Stimulated activated CD8-positive, alpha-beta memory T cell treated with anti-CD3 and anti-CD28 coated beads, Interleukin-12 subunit alpha, Interleukin-12 subunit beta, amount 100 ng/mL, for 24 hours (primary cell): ENCODE measurements around the gene MEIS1.

Source experiments
- DNase-seq: peaks from one replicate; pipeline ENCODE4 v3.0.0-alpha.2; 2020; ENCODE audit errors: extremely low read depth

The MEIS1 gene

GRCh38 chr2:66431846-66432587, 2.9 kb upstream of the MEIS1 start:
- DNase-seq, result no peak

DNA sequence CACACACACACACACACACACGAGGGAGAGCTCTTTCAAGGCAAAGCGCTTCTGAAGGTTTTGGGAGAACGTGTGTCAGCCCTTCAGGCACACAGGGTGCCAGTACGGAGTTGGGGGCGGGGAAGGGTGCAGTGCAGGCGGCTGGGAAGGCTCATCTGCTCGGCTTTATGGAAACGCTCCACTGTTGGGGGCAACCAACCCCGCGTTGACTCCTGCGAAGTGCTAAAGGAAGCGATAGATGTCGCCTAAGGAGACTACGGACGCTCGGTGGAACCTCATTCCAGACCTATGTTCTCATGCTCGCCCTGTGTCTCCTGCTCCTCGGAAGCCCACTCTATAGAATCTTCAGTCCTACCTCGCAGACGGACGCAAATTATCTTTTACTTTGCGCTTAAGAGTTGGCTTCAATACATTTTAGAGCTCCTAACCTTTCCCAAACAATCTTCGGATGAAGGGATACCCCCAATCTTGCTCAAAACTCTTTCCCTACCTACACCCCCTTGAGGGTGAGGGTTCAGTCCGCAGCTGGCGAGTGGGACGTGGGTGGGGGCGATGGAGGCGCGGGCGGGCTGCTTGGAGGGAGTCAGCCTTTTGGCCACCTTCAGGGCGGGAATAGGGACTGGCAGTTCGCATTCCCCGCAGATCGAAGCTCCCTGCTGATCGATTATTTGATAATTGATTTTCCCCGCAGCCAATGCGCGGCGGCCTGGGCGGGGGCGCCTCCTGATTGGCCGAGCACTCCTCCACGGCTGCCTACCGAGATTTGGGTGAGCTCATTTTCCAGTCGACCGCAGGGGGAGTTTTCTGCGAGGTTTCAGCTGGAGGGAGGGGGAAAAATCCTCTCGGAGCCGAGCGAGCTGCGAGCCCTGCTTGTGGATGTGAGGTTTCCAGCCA, 1.9 kb upstream of the MEIS1 start:
- DNase-seq, result no peak

DNA sequence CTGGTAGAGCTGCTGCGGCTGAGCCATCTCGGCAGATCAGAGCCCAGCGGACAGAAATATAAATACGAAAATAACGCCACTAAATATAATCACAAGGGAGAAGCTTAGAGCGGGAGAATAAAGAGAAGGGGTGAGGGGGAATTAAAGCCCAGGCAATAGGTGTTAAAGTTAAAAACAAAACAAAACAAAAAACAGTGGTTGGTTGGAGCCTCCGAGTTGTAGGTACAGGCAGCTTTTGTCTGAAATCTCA, 1.3 kb upstream of the MEIS1 start:
- DNase-seq, result no peak

DNA sequence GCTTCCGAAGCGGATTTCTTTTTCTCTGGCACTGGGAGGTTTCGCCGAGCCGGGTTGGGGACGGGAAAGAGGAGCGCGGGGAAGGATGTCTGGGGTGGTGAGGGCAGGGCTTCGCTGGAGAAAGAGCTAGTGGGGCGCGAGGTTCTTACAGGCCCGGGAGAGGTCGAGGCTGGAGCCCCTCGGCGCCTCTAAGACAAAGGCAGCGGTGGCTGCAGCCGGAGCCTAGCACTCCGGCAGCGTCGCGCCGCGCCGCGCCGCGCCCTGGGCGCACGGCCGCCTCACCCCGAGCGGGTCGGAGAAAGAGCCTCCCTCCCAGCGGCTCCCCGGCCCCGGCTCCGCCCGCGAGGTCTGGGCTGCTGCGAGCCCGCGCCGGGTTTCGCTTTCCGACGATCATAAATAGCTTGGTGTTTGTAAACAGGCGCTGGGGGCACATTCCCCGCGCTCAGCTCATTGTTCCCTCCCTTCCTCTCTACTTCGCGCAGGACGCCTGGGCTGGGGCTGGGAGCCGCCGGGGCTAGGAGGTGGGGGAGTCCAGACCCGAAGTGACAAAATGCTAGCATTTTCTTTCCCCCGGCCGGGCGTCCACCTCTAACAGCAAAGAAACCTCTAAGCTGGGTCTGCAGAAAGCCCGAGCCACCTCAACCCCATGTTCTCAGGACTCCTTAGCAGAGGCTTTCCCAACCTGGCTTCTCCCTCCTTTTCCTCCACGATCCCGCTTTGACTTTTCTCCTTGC, 813 bp upstream of the MEIS1 start:
- no peak for DNase-seq

DNA sequence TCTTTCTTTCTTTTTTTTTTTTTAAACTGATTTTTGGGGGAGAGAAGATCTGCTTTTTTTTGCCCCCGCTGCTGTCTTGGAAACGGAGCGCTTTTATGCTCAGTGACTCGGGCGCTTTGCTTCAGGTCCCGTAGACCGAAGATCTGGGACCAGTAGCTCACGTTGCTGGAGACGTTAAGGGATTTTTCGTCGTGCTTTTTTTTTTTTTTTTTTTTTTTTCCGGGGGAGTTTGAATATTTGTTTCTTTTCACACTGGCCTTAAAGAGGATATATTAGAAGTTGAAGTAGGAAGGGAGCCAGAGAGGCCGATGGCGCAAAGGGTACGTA, 587 bp downstream of the MEIS1 start:
- DNase-seq, result no peak

DNA sequence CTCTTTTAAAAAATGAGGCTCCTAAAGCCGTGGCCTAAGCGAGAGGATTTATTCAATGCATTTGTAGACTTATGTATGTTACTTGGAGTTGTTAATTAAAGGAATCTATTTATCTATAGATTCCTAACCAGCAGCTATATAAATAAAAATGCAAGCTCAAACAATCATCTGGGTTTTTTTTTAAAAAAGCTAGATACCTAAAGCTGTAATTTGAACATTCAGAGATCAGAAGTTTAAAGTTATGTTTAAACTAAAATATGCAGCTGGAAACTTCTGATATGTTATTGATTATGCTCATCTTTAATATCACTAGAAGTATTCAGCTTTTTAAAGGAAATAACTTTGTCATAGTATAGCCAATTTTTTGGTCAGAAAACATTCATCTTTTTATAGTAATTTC, 1.0 kb downstream of the MEIS1 start:
- DNase-seq, result no peak

DNA sequence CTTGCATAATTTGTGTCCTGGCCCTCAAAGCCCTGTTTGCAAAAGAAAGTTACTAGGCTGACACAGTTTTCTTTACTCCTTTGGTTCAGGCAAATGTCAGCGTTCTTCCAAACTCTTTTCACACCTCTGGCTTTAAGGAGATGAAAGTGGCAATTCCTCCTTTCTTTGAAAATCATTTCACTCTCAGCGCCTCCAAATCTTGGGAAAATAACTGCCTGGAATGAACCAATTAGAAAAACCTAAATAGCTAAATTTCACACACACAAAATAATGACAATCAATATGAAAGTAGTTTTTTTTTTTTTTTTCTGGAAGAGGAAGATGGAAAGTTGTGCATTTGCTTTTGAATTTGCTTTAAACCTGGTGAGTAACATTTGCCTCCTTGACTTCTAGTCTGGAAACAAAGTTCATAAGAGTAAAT, 1.7 kb downstream of the MEIS1 start:
- DNase-seq, result no peak

GRCh38 chr2:66437109-66437690, 2.3 kb downstream of the MEIS1 start:
- no peak for DNase-seq

GRCh38 chr2:66437691-66438497, 3.0 kb downstream of the MEIS1 start:
- DNase-seq, result no peak

DNA sequence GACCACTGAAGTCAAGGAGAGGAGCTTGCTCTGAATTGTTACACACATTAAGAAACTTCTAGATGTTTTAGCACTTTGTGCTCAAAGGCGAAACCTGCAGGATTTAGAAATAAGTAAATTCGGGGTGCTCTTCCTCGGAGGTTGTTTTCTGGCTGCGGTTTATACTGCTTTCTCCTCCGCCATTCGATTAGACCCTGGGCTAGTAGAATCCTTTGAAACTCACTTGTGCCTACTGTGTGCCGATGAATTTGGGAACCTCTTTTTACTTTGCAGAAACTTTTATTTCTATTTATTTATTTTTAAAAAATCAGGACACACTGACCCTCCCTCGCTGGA, 3.5 kb downstream of the MEIS1 start:
- no peak for DNase-seq

GRCh38 chr2:66438891-66439811, 4.2 kb downstream of the MEIS1 start:
- DNase-seq, result no peak

GRCh38 chr2:66439812-66440542, 5.1 kb downstream of the MEIS1 start:
- no peak for DNase-seq

GRCh38 chr2:66440708-66441497, 6.0 kb downstream of the MEIS1 start:
- DNase-seq, result no peak

GRCh38 chr2:66441581-66442320, 6.8 kb downstream of the MEIS1 start:
- DNase-seq, result no peak

DNA sequence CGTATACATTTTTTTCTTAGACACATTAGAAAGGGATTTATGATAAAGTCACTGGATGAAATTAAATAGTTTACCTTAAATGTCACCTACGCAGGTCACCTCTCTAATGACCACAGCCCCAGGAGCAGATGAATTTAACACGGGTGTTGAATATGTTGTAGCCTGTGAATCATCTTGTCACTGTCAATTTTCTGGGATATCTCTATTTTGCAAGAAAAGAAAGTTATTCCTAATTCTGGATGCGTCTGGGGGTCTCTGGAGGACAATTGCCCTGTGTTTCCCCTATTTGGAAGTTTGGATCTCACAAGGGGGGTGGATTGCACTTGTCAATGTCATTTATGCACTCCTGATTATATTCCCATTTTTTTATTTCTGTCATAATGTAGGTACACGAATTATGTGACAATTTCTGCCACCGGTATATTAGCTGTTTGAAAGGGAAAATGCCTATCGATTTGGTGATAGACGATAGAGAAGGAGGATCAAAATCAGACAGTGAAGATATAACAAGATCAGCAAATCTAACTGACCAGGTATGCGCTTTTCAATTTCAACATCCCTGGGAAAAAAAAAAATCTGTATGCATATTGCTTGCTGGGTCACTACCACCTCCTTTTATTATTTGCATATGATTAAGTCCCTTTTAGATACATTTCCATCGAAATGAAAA, 7.7 kb downstream of the MEIS1 start:
- DNase-seq, result no peak

DNA sequence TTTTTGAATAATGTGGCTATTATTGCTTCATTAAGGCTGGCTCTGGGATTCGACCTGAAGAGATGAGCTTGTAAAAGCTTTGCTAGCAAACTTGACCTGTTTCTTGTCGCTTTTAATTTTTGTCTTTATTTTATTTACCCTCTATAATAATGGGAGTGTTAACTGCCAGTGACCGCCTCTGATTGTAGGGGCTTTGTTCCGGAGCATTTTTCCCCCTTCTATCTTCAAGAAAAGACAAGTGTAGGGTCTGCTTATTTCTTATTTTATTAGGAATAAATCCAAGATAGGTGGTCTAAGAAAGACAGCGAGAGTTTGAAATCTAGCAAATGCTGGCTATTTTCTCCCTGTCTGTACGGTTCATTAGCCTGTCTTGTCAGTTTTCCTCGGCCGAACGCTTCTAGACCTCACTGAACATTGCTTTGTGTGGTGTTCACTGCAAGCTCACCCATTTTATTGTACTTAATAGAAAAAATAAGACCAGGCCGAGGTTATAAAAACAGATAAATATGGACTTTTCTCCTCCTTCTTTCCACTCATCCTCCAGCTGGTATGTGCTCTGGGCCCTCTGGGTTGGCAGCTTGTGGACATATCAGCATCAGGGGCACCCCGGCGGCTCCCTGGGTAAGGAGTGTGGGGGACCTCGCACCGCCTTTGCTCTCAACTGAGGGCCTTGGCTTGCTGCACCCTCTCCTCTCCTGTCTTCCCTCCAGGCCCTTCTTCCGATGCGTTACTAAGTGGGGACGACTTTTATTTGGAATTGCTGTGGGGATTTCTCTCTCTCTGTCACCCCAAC, 8.5 kb downstream of the MEIS1 start:
- DNase-seq, result no peak
